ENCODE measurements around the gene SLITRK6.
"Not testable (repeated sequence)": the region's sequence is repeated elsewhere in the genome, so short reads cannot be mapped to it uniquely, and the experiment has no call there.

Gene SLITRK6

GRCh38 chr13:85799097-85799582 is at the start of gene SLITRK6:
Gene SLITRK6 (minus strand): TSS chr13:85799419. CDS start chr13:85796508, 2,911 bp downstream.
- peak; percentile 48 for DNase-seq

DNA sequence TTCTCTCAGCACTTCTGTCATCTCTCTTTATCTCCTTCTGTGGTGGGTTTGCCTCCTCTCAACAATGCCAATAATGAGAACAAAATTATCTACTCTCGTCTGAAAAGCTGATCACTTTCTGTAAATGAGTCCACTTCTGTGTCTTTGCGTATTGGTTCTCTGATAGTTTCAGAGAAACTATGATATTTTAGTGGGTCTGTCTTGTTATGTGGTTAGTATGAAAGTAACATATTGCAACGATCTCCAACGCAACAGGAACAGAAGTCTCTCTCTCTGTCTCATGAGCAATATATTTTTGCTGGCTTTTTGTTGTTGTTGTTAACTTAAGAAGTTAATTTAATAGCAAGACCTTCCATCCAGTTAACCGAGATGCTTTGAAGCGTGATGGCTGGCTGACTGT is 47.8 kb upstream of the SLITRK6 start:
- DNase-seq, result no peak

DNA sequence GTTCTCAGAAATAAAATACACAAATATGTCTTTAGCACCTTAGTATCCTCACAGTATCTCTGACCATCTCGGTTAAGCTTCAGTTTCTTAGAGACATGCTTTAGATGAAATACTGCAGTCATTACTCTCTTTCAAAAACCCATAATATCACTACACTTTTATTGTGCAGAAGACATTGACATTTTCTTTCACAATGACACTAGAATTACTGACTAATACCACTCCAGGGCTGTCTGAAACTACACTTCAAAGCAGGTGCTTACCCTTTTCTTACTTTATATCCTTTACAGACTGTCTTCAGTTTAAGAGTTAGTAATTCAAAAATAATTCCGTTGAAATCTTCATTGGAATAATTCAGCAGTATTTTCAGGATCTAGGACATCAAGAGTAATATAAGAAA is 42.2 kb upstream of the SLITRK6 start:
- DNase-seq, result no peak

GRCh38 chr13:85833921-85834320 is 34.7 kb upstream of the SLITRK6 start:
- no peak for DNase-seq

DNA sequence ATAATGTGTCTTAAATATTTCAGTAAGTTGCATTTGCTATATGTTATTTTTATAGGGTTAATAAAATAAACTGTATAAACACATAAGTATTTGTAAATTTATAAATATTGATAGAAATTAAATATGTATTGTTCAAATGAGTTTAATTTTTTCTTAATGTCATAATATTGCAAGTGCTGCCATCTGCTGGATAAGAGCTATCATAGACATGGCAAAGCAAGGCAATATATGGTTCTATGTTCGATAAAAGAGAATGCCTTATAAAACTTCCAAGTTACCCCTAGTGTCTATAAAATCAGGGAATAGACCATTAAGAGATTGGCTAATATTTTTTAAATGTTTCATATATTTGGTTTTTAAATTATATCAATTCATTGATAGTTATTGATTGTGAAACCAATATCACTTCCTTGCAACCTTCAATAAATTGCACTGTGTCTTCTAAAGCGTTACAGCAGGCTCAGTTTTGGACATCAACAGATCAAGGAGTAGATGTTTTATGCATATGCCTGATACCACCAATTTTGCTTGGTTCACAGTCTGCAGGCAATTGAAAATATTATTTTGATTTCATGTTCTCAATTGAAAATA is 29.0 kb upstream of the SLITRK6 start:
- peak; percentile 11 for DNase-seq

DNA sequence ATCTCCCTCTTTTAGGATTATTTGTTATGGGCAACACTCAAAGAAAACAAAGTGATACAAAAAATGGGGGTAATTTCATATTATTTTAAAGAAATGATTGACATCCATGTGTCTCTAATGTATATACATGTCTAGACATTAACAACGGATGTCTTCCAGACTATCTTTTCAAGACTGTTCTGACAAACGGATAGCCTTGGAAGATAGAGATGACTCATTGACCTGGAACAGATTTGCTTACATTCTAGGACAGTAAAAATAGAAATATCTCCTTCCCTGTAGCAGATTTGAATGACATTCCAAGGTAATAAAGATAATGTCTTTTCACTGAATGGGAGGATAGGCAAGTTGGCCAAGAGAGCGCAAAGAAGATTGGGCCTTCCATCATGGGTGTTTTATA is 26.2 kb upstream of the SLITRK6 start:
- no peak for DNase-seq

GRCh38 chr13:85823832-85824231 is 24.6 kb upstream of the SLITRK6 start:
- DNase-seq, result no peak

DNA sequence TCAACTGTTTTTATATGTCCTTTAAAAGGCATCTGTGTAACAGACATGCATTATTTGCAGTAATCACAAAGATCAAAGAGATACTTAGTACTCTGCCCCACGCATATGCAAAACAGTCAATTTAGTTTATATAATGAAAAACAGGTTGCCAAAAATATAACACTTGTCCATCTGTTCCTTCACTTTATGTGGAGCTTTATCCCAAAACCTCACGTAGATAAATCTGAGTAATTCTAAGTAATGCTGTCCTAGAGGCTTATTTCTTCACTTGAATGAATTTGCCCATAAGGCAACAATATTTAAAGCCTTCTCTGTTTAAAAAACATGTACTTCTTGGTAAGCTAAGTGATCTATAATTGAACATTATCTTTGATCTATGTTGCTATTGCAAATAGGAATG is 20.3 kb upstream of the SLITRK6 start:
- no peak for DNase-seq

DNA sequence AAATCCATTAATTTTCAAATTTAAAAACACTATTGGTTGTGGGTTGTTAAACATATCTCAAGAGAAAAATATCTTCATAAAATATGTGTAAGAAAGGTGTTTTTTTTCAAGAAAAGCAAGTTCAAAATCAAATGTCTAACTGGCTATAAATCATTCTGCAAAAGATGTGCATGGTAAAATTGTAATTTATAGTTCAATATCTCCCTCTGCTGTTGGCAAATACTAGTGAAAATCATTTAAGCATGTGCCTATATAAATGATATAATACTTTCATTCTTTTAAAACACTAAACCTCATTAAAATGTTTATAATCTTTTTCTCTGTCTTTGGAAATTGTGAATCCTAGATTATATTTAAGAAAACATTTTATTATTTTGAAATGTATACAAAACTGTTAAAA is 17.2 kb upstream of the SLITRK6 start:
- no peak for DNase-seq

DNA sequence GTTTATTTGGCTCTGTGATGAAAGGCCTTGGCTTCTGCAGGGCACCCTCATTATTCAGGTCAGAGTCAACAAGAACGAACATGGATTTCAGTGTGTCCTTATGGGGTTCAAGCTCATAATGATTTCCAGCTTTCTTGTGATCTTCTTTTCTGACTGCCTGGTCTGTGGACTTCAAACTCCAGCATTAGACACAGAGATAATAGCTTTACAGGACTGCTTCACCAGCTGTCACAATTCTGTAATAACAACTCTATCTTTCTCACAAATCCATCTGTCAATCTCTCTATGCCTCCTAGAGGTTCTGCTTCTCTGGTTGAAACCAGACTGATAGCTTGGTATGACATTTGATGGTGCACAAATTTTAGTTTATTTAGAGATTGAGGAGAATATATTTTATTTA is 13.1 kb upstream of the SLITRK6 start:
- DNase-seq, result no peak

DNA sequence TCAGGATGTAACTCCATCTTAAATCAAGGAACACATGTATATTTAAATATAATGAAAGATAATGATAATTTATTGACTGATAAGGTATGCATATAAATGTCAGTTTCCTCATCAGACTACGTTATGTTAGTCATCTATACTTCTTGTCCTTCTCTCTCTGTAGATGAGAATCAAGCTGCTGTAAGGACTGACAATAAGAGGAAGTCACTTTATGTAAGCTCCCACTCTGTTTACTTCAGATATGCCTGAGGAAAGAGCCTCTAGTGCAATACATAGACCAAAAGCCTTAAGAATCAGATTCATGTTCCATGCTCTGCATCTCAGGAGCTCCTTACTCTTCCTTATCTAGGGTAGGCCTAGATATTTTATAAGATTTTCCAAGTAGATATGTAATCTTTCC is 9.6 kb upstream of the SLITRK6 start:
- DNase-seq, result no peak

DNA sequence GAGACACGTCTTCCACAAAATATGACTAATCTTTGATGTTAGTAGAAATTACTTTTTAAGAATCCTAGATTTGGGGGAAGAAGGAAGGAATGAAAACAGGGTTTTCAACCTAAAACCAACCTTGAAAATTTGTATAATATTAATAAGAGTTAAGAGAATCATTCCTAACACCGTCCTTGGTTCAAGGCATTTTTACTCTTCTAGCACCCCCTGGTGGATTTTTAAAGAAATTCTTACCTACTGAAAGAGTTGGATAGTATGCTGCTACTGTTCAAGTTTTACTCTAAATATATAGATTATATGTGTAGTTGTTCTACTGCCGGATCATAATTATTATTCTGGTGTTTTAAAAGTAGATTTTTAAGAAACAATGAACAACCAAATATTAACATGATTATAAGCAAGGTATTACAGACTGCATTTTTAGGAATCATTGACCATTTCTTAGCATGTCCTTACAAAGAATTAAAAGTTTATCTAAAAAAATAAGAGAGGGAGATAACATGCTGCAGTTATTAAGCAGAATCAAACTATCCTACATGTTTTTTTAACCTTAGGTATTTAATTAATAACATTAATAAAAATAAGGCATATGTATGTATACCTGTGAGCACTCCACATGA is 7.4 kb upstream of the SLITRK6 start:
- DNase-seq, result peak; percentile 55

GRCh38 chr13:85798556-85798955 is 663 bp downstream of the SLITRK6 start:
- no peak for DNase-seq

- no peak for DNase-seq
Observed at GRCh38 chr13:85797311-85797710, 1.9 kb downstream of the SLITRK6 start.

DNA sequence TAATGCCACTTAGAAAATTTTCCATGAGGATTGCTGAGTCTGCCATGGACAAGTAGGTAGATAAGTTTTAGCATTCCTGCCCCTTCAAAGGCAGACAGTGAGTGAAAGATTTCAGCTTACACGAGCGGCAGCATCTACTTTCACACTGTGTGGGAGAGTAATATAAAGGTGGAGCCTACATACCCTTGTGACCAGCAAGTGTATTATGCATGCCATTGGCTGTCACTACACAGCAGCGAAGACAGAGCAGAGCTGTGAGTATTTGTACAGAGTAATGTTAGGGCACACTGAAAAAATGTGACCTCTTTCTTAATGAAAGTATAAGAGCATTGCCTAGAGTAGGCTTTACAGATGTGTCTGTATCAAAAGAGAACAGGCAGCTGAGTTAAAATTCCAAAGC is 14.0 kb downstream of the SLITRK6 start:
- DNase-seq, result no peak

DNA sequence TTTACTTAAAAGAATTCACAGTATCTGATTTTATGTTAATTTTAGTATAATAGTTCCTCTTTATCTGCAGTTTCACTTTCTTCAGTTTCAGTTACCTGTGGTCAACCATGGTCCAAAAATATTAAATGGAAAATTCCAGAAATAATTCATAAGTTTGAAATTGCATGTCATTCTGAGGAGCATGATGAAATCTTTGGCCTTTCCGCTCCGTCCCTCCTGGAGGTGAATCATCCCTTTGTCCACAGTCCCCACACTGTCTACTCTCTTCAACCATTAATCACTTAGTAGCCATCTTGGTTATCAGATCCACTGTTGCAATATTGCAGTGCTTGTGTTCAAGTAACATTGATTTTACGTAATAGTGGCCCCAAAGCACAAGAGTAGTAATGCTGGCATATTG is 26.9 kb downstream of the SLITRK6 start:
- DNase-seq, result peak; percentile 6

GRCh38 chr13:85771856-85772255 is 27.4 kb downstream of the SLITRK6 start:
- DNase-seq, result no peak

- DNase-seq, result no peak
Observed at GRCh38 chr13:85768946-85769345, 30.3 kb downstream of the SLITRK6 start.

DNA sequence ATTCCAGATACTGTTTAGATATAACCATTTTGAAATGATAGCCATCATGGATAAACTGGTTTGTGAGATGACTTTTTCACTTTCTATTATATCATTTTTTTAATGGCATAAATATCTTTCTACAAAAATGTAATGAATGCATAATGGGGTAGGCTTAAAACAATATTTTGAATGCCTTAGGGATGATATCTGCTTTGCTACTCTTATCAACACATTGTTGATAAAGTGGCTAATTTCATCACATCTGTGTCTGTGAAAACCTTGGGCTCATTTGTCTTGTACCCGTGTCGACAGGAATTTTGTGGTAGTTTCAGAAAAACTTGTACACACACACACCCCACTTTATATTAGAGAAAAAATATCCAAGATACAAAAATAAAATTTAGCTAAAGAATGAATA is 44.1 kb downstream of the SLITRK6 start:
- DNase-seq, result no peak

DNA sequence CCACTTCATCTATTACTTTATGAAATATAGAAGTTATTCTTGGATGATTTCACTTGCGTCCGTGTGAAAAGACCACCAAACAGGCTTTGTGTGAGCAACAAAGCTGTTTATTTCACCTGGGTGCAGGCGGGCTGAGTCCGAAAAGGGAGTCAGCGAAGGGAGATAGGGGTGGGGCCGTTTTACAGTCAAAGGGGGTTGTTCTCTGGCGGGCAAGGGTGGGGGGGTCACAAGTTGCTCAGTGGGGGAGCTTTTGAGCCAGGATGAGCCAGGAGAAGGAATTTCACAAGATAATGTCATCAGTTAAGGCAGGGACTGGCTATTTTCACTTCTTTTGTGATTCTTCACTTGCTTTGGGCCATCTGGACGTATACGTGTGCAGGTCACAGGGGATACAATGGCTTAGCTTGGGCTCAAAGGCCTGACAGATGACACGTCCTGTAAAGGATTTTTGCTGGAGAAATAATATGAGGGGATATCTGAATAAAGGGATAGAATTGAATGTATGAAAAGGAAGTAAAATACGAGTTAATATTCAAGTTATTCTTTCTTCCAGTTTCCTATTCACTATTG is 55.9 kb downstream of the SLITRK6 start:
- DNase-seq, result not testable (repeated sequence)

Data from EL (cell line).